GM12878 (cell line): Measurements from ENCODE around the gene RBM18. TPM values are rescaled to one million over a fixed set of nuclear protein-coding genes. Genes with fewer than 3 reads are reported as not detected.

Experiments used
- ATAC-seq: fragments of 200-7000 bp; cut with Tn5 transposase; 3 replicates; pipeline ENCODE4 v1.9.1; 2020; ENCODE audit warnings: mild to moderate bottlenecking, moderate library complexity
- BruUV-seq: library from RNA; stranded (reverse); fragments of 400-500 nt; replicated peaks from 2 replicates; lab custom pipeline; 2021; lab: Mats Ljungman, UMichigan
- CTCF ChIA-PET: fragments of 300-600 bp; sonication (Branson Sonifier 250); formaldehyde crosslinking; extraction: SDS; loops from one replicate; lab custom pipeline; 2021; ENCODE audit warnings: inconsistent platforms; lab: Yijun Ruan, JAX
- POLR2A ChIA-PET: fragments of 350-600 bp; formaldehyde crosslinking; extraction: SDS; loops from one replicate; lab custom pipeline; 2021; ENCODE audit warnings: inconsistent platforms; lab: Charles Lee
- RAD21 ChIA-PET: fragments of 300-600 bp; sonication (Branson Sonifier 250); formaldehyde crosslinking; loops from one replicate; lab custom pipeline; 2023; ENCODE audit warnings: antibody characterized with exemption; ENCODE audit not compliant: unreplicated experiment; lab: Charles Lee
- SMC1A ChIA-PET: fragments of 300-600 bp; sonication (Branson Sonifier 250); formaldehyde crosslinking; loops from one replicate; lab custom pipeline; 2023; ENCODE audit not compliant: unreplicated experiment, uncharacterized antibody; lab: Charles Lee
- DNase-seq: peaks from one replicate; pipeline ENCODE4 v3.0.0-alpha.2; 2011; ENCODE audit warnings: low read depth, low spot score
- FAIRE-seq: peaks from 3 replicates; lab custom pipeline; 2011; peaks lifted over from hg19 to GRCh38; lab: Jason Lieb, UNC
- H2AFZ ChIP-seq: 2 replicates; pipeline ENCODE4 v1.6.0; 2011; ENCODE audit warnings: low read depth, low read length, control low read depth; ENCODE audit not compliant: control insufficient read depth
- H3K27ac ChIP-seq: 2 replicates; pipeline ENCODE4 v1.5.1; 2011; ENCODE audit warnings: control low read depth; ENCODE audit not compliant: control insufficient read depth, insufficient read depth
- H3K27me3 ChIP-seq, 2 experiments: replicated peaks in 1 of 2; 2 replicates each; pipeline versions ENCODE4 v1.6.0 to v1.6.1; 2011; ENCODE audit warnings: low read length in 1 of 2; ENCODE audit not compliant: control insufficient read depth in 2 of 2, insufficient read depth in 2 of 2
- H3K36me3 ChIP-seq, 2 experiments: 2 replicates each; pipeline ENCODE4 v1.5.1; 2011; ENCODE audit warnings: low read length in 1 of 2; ENCODE audit not compliant: control insufficient read depth in 2 of 2, insufficient read depth in 2 of 2
- H3K4me1 ChIP-seq: 2 replicates; pipeline ENCODE4 v1.6.1; 2011; ENCODE audit warnings: mild to moderate bottlenecking, low read length, moderate library complexity, mixed read lengths; ENCODE audit not compliant: control insufficient read depth, insufficient read depth
- H3K4me2 ChIP-seq: 2 replicates; pipeline ENCODE4 v1.6.0; 2011; ENCODE audit warnings: control low read depth; ENCODE audit not compliant: control insufficient read depth, insufficient read depth
- H3K4me3 ChIP-seq: fragments of 200-600 bp; sonication (generic); 2 replicates; pipeline ENCODE4 v1.5.1; 2016
- H3K79me2 ChIP-seq: 2 replicates; pipeline ENCODE4 v1.6.0; 2011; ENCODE audit warnings: low read length; ENCODE audit not compliant: control insufficient read depth, insufficient read depth
- H3K9ac ChIP-seq: 2 replicates; pipeline ENCODE4 v1.8.0; 2011; ENCODE audit warnings: low read length, control low read depth, mixed read lengths; ENCODE audit not compliant: control insufficient read depth, insufficient read depth
- H3K9me3 ChIP-seq: replicated peaks from 3 replicates; pipeline ENCODE4 v1.5.1; 2011; ENCODE audit warnings: mild to moderate bottlenecking, low read length; ENCODE audit not compliant: control insufficient read depth, insufficient read depth
- H4K20me1 ChIP-seq: 2 replicates; pipeline ENCODE4 v1.6.0; 2011; ENCODE audit not compliant: control insufficient read depth, insufficient read depth
- NRF1 ChIP-seq: conservative IDR thresholded peaks from 2 replicates; pipeline ENCODE4 v1.6.1; 2011; ENCODE audit warnings: mild to moderate bottlenecking, low read depth, low read length, improper control_type of control experiment
- REST ChIP-seq: IDR thresholded peaks from 2 replicates; pipeline ENCODE4 v1.6.1; 2012; ENCODE audit warnings: mild to moderate bottlenecking, low read depth, low read length
- ZNF217 ChIP-seq: fragments of 450-650 bp; IDR thresholded peaks from 2 replicates; pipeline ENCODE4 v1.6.1; 2017; ENCODE audit warnings: antibody characterized with exemption, mild to moderate bottlenecking
- WGBS: methylation state at CpG from one replicate; pipeline ENCODE4 v1.1.6; 2016; ENCODE audit warnings: low lambda C conversion rate; ENCODE audit not compliant: insufficient replicate concordance, insufficient coverage; ENCODE audit errors: missing lambda C conversion rate; 5-methylcytosine and 5-hydroxymethylcytosine counted together
- in situ Hi-C: fragments of 300-500 bp; cut with MboI; formaldehyde crosslinking; loops from 9 replicates; pipeline ENCODE4 v1.14.3; 2018; ENCODE audit warnings: mixed read lengths
- intact Hi-C: fragments of 100-400 bp; cut with micrococcal nuclease; formaldehyde crosslinking; loops from one replicate; pipeline ENCODE4 v1.14.2; 2022; ENCODE audit not compliant: unreplicated experiment
- polyA plus RNA-seq, 11 experiments: library from polyadenylated mRNA; depleted of rRNA in 4 of 11; unstranded in 6 of 11; stranded (reverse) in 5 of 11; fragments of >200 nt; fragmentation: Nextera tagmentation in 4 of 11; fragmentation: Illumina TruSeq in 1 of 11; extraction: Ambion mirVana in 4 of 11; extraction: Trizol in 1 of 11; gene quantifications; 1 replicate in 1 of 11; 2 replicates in 10 of 11; pipeline versions ENCODE4 v1.2.1 to v1.2.3, GENCODE V29; 2011 to 2016; ENCODE audit warnings: inconsistent platforms in 2 of 11, missing spikeins in 2 of 11, low read depth in 1 of 11
- total RNA-seq, 4 experiments: library from RNA; depleted of rRNA in 3 of 4; stranded (reverse); fragments of >200 nt in 3 of 4; fragmentation: Illumina TruSeq in 1 of 4; extraction: Trizol in 1 of 4; gene quantifications; 2 replicates each; pipeline versions ENCODE4 v1.2.1 to v1.2.3, GENCODE V29; 2013 to 2021

RBM18 gene
- total and polyA plus RNA-seq, 10 of the 15 experiments (the other 5 are each of a cell fraction or from before 2014, with no cell fraction given) = 6.4 to 46.8 (median 30.4) TPM

DNA sequence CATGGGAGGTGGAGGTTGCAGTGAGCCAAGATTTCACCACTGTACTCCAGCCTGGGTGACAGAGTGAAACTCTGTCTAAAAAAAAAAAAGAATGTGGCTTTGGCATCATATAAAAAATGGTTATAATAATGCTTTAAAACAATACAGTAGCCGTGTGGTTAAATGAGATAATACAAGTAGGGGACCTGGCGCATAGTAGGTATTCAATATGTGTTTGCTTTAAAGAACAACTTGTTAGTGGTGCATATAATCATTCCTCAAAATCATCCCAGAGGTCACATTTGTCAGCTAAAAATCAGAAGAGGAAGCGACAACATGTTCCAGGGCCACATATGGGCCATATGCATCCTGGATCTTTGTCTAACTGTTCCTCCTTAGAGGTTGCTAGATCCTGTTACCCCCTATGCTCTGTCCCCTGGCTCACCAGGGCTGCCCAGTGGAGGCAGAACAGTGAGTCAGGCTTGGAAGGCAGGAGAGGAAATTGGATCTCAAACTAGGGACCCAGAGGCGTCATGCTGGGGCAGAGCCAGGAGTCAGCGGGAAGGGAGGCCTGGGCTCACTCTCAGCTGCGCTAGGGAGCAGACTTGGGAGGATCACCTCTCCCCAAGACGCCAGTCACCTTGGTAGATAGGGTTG lies 63.6 kb downstream of the RBM18 start:
- intact Hi-C loops = no loop called here
- ChIA-PET SMC1A (no interaction called here), RAD21 (no interaction called here), CTCF (interaction anchor here (1.3 kb wide), 1 partner anchor 106 kb away, joined by 4 read pairs; no protein-coding TSS in a partner anchor), POLR2A (no interaction called here)
- no peaks in the 10 kb centered on the region for H3K79me2 ChIP-seq
- BruUV-seq = no TSS peak
- no peak for DNase-seq
- no peaks in the 10 kb centered on the region; a peak in 1 of 4 replicates for H3K27me3 ChIP-seq
- no peak overlapping the region for H3K27ac ChIP-seq
- no peak for FAIRE-seq
- ATAC-seq = no peak
- 53% methylated on average over 7 of the region's 7 CpGs for WGBS
- no peak overlapping the region for H2AFZ ChIP-seq
- H4K20me1 ChIP-seq = no peaks in the 10 kb centered on the region
- H3K4me2 ChIP-seq = no peak overlapping the region
- no peak for TF ChIP-seq ZNF217
- no peak for TF ChIP-seq NRF1
- TF ChIP-seq REST = no peak
- in situ Hi-C loops = no loop called here
- no peaks in the 10 kb centered on the region for H3K4me1 ChIP-seq
- no peak overlapping the region for H3K4me3 ChIP-seq
- no peaks in the 10 kb centered on the region for H3K36me3 ChIP-seq
- H3K9ac ChIP-seq = no peak overlapping the region
- no peaks in the 10 kb centered on the region for H3K9me3 ChIP-seq
